Peyer's patch (tissue), 4 donors: ENCODE results near the gene NOVA2.

ENCODE experiments used
- CTCF ChIP-seq, 6 experiments: fragments of 450-650 bp in 4 of 6; fragments of 200-600 bp in 2 of 6; sonication (generic) in 1 of 6; IDR thresholded peaks; one replicate each; pipeline ENCODE4 v1.5.1; 2017 to 2019; ENCODE audit warnings: antibody characterized with exemption in 6 of 6, mild to moderate bottlenecking in 3 of 6, moderate library complexity in 1 of 6
- POLR2A ChIP-seq, 2 donors: fragments of 450-650 bp; IDR thresholded peaks; one replicate each; pipeline ENCODE4 v1.5.1; 2017; ENCODE audit warnings: antibody characterized with exemption in 2 of 2, mild to moderate bottlenecking in 2 of 2, moderate library complexity in 2 of 2

- TF ChIP-seq CTCF (IDR thresholded peaks at IDR 0.05) (no peak), POLR2A (IDR thresholded peaks at IDR 0.05) (no peak)
Measured at GRCh38 chr19:46019270-46019669, 45.6 kb upstream of the NOVA2 start.
